Mucosa of descending colon (tissue), 3 donors: ENCODE data around the gene CEACAM16. TPM values are rescaled to one million over a fixed set of nuclear protein-coding genes. Genes with fewer than 3 reads are reported as not detected.

Source experiments
- ATAC-seq: fragments of 200-7000 bp; cut with Tn5 transposase; one replicate; pipeline ENCODE4 v1.9.1; 2020; ENCODE audit warnings: mild to moderate bottlenecking, moderate library complexity
- DNase-seq, 3 donors: peaks; one replicate each; pipeline ENCODE4 v3.0.0-alpha.2; 2020
- H3K36me3 ChIP-seq: fragments of 200-600 bp; one replicate; pipeline ENCODE4 v1.8.0; 2021; ENCODE audit warnings: low read depth, mild to moderate bottlenecking
- H3K4me1 ChIP-seq: fragments of 200-600 bp; one replicate; pipeline ENCODE4 v1.8.0; 2021; ENCODE audit warnings: low read depth, mild to moderate bottlenecking
- H3K4me3 ChIP-seq: fragments of 200-600 bp; one replicate; pipeline ENCODE4 v1.8.0; 2021; ENCODE audit warnings: mild to moderate bottlenecking
- H3K9me3 ChIP-seq: fragments of 200-600 bp; one replicate; pipeline ENCODE4 v1.8.0; 2021; ENCODE audit warnings: mild to moderate bottlenecking
- CTCF ChIP-seq: fragments of 200-600 bp; IDR thresholded peaks from one replicate; pipeline ENCODE4 v1.8.0; 2022; ENCODE audit warnings: antibody characterized with exemption, mild to moderate bottlenecking
- intact Hi-C, 2 donors: fragments of 100-400 bp; cut with DNase I in 1 of 2; cut with micrococcal nuclease in 1 of 2; formaldehyde crosslinking; loops; one replicate each; pipeline versions ENCODE4 v1.11.0 to v1.11.1; 2022; cut with DNase I, micrococcal nuclease
- total RNA-seq, 3 donors: library from RNA; stranded (reverse); fragmentation: NEBNext Ultra II Directional in 2 of 3; extraction: Animal tissue kit (Norgen Biotek cat#: 25700) in 2 of 3; gene quantifications; one replicate each; pipeline versions ENCODE4 v1.2.1 to v1.2.4, GENCODE V29; 2021 to 2023
- donor health status: DM: no; HTN: no; CAD: no; lungs with moderate emphysema.
- donor health status: DM: no; HTN: no; CAD: no.
- donor health status: DM: no; HTN: yes; CAD: no.

CEACAM16 gene
- total RNA-seq, 3 donors from 2014 or later: 0.17 TPM; not detected in 2

GRCh38 chr19:44701228-44701627 lies 2.3 kb downstream of the CEACAM16 start:
- Histone ChIP-seq H3K4me3 (no peak overlapping the region), H3K4me1 (peaks cover 13% of the 10 kb centered on the region), H3K9me3 (no peaks in the 10 kb centered on the region), H3K36me3 (no peaks in the 10 kb centered on the region)
- no peak for ATAC-seq
- no peak for DNase-seq
- intact Hi-C loops: no loop called here
- TF ChIP-seq CTCF: no peak

- no peak for TF ChIP-seq CTCF
- intact Hi-C loops: no loop called here
- Histone ChIP-seq H3K4me1 (peaks cover 13% of the 10 kb centered on the region), H3K9me3 (no peaks in the 10 kb centered on the region), H3K4me3 (no peak overlapping the region), H3K36me3 (no peaks in the 10 kb centered on the region)
- ATAC-seq (no peak), DNase-seq (no peak)
Observed at GRCh38 chr19:44702551-44703176, 3.7 kb downstream of the CEACAM16 start.

GRCh38 chr19:44703336-44704078 lies 4.6 kb downstream of the CEACAM16 start:
- ATAC-seq (no peak), DNase-seq (no peak)
- intact Hi-C loops: no loop called here
- H3K9me3 ChIP-seq: no peaks in the 10 kb centered on the region
- no peak overlapping the region for H3K4me3 ChIP-seq
- TF ChIP-seq CTCF: no peak
- H3K36me3 ChIP-seq: no peaks in the 10 kb centered on the region
- H3K4me1 ChIP-seq: peaks cover 7% of the 10 kb centered on the region

GRCh38 chr19:44704982-44705381 lies 6.0 kb downstream of the CEACAM16 start:
- ATAC-seq: no peak

GRCh38 chr19:44705502-44706010 lies 6.6 kb downstream of the CEACAM16 start:
- no peak for DNase-seq
- no peak overlapping the region for H3K4me3 ChIP-seq
- H3K36me3 ChIP-seq: no peaks in the 10 kb centered on the region
- H3K9me3 ChIP-seq: no peaks in the 10 kb centered on the region
- ATAC-seq: no peak
- TF ChIP-seq CTCF: no peak
- H3K4me1 ChIP-seq: peaks cover under 1% of the 10 kb centered on the region
- intact Hi-C loops: no loop called here

More at GRCh38 chr19:44704982-44705381, 6.0 kb downstream of the CEACAM16 start:
- H3K36me3 ChIP-seq: no peaks in the 10 kb centered on the region
- intact Hi-C loops: no loop called here
- no peak for TF ChIP-seq CTCF
- peaks cover 5% of the 10 kb centered on the region for H3K4me1 ChIP-seq
- no peak for DNase-seq
- H3K4me3 ChIP-seq: no peak overlapping the region
- H3K9me3 ChIP-seq: no peaks in the 10 kb centered on the region
